OCI-M2 (cell line): ENCODE measurements around the gene HMCES.

ENCODE experiments used
- DNase-seq: peaks from one replicate; lab custom pipeline; 2025; ENCODE audit not compliant: unreplicated experiment; lab: John Stamatoyannopoulos, UW

HMCES gene

DNA sequence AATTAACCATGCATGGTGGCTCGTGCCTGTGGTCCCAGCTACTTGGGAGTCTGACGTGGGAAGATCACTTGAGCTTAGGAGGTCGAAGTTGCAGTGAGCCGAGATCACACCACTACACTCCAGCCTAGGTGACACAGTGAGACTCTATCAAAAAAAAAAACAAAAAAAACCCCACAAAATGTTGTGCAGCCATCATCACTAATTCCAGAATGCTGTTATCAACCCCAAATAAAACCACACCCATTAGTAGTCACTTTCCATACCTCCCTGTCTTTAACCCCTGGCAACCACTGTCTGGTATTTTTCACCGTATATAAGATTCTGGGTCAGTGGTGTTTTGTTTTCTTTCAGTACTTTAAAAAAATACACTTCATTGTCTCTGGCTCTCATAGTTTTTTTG is 16.6 kb downstream of the HMCES start:
- no peak for DNase-seq

DNA sequence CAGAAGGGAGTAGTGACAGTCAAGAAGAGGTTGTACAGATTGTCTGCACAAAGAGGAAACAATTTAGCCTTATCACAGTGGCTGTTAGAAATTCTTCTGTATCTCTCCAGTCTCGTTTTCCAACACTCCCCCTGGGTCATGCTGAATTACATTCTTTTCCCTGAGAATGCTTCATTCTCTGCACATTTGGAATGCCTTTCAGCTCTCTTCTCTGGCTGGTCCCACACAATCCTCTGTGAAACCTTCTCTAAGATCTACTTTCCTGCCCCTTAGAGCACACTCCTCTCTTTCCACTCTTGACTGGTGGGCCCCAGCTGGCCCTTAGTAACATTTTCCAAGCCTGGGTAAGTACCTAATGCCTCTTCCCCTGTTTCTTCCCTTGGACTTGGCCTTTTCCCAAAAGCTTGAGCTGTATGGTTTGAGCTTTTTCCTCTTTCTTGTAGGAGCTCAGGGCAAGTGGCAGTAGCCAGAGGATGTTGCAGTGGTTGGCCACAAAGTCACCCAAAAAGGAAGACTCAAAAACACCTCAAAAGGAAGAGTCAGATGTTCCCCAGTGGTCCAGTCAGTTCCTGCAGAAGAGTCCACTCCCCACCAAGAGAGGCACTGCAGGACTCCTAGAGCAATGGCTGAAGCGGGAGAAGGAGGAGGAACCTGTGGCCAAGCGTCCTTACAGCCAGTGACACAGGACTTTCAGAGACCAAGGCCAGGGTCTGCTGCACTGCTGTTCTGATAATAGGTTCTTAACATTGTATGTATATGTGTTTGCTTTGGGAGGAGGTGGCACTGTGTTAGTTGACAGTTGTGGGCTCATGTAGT is 25.7 kb downstream of the HMCES start:
- DNase-seq: no peak

DNA sequence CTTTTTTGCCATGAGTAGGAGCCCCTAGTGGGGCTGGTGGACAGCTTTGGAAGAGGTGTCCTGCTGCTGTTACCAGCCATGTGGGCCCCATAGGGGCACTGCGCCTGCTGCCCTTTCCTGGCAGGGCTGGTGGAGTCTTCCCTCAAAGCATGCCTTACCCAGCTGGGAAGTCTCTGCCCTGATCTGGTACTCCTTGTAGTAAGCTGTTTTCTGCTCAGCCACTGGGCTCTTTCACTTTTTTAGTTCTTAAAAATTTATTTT is 26.2 kb downstream of the HMCES start:
- DNase-seq: no peak

DNA sequence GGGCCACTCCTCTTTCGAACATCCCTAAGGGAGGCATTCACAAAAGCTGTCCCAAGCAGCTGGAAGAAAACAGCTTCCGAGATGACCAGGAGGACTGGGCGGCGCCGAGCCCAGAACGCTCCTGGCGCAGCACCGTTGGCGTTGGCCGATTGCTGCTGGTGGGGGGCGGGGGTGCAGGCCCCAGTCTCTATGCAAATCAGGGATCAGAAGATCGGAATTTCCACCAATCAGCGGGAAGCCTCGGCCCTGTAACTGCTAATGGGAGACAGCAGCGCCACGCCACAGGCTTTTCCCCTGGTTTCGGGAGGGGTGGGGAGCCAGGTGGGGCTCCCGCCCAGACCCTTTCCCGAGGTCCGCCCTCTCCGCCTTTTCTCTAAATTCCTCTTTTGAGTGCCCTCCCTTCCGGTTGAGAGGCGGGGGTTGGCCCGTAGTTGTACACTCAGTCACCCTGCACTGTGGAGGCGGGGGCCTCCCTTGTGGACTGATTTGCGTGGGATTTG is 27.0 kb downstream of the HMCES start:
- no peak for DNase-seq

DNA sequence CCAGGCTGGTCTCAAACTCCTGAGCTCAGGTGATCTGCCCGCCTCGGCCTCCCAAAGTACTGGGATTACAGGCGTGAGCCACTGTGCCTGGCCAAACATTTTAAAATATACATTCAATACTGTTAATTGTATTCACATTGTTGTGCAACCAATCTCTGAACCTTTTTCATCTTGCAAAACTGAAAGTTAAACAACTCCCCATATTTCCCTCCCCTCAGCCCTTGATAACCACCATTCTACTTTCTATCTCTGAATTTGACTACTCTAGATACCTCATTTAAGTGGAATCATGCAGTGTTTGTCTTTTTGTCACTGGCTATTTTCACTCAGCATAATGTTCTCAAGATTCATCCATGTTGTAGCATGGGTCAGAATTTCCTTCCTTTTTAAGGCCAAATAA is 30.0 kb downstream of the HMCES start:
- DNase-seq: no peak

DNA sequence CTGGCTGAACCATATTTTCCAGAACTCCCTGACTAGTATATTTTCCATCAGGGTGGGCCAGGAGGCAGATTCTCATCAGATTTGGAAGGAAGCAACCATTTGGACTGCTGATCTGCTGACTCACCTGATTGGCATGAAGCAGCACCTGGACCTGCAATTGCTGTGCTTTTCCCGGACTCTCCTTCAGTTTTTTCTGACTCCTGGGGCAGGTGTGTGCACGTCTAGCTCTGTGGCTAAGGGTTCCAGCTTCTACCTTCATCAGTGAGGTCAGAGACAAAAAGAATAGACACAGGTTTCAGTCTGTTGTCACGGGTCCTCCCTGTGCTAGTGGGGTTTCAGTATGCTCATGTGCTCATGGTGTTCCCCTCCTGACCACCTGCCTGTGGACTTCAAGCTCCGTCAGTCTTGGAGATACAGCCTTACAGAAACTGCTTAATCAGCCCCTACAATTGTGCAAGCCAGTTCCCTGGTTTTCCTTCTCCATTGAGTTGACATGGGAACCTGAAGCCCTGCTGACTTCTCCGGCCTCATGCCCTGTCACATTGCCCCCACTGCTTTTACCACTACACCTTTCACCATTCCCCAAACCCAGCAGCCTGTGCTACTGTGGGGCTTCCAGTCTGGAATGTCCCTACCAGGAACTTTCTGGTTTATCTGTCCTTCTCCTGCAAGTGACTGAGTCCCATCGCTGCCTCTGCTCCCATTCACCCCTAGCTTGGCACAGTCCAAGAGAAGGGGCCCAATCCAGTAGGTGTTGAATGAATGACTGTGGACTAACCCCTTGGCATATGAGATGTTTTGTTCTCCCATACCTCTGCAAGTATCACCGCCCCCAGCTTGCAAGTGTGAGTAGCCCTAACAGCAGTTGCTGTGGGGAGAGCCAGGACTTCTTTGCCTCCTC is 31.7 kb downstream of the HMCES start:
- no peak for DNase-seq

DNA sequence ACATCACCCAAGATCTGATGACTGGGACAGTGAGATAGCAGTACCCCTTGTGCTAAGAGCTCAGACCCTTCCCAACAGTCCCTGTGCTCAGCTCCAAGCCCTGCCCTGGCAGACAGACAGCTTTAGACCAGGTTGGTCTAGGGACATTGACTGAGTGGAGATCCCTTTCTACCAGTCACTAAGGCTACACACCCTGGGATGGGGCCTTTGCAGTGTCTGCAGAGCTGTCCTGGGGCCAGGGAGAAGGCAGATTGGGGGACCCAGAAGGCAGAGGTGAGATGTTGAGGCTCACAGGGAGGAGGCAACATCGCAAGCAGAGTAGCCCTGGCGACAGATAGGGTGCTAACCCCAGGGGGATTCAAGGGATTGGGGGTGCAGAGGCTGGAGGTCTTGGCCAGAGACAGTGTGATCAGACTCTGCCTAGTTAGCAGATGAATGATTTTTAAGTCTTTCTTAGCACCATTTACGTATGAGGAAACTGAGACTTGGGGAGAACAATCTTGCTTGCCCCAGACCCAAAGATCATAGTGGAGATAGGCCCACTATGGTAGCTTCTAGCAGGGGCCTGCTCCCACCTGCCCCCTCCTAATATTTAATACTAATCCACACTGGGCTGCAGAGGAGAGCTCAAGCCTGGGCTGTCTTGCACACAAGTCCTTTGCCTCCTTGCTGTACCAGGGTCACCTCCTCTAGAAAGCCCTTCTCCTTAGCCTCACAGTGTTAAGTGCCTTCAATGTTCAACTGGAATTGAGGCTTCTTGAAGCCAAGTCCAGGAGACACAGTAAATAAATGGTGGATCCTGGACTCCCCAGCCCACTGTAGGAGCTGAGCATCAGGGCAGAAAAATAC is 32.6 kb downstream of the HMCES start:
- no peak for DNase-seq

DNA sequence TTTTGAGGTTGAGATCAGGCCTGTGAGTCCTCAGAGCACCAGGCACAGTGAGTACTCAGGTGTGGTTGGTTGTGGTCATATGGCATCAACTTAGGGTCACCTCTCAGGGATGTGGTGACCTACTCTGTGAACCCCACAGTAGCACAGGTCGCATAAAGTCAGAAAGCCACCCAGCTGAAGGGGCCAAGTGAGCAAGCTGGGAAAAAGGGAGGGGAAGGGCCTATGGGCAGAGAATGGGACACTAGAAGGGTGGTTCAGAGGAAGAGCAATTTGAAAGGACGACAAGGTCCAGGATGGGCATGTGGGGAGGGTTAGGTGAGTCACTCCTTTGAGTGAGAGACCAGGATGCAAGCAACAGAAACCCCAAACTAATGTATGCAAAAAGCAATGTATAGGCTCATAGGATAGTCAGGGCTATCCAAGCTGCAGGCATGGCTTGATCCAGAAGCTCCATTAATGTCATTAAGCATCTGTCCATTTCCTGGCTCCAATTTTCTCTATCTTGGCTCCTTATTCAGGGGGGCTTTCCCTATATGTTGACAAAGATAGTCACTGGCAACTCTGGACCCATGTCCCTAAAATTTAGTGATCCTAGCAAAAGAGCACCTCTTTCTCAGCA is 33.5 kb downstream of the HMCES start:
- DNase-seq: no peak

DNA sequence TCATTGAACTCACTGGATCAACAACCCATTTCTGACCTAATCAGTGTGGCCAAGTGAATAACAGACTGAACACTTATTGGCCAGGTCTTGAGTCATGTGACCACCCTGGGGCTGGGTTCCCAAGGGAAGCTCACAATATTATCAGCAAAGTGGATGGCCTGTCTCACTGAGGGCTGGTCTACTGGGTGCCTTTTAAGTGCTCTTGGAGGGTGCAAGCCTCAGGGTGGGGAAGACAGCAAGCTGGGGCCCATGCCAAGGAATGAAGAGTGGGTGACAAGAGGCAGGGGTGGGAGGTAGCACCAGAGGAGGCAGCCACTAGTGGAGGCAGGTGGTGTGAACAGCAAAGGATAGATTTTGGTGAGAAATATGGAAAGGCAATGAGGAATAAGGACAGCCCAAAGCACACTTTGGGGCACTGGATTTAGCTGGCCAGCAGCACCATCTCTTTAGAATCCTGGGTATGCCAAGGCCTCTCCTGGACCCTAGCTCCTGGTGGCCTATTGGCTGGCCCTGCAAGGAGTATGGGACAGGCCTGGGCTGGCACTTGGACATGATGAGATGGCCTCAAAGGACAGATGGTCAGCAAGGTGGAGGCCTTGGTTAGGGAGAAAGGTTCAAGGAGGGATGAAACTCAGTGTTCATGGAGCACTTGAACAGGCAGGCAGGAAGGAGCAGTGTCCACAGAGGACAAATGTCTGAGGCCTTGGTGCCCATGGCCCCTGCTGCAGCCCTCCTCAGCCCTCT is 34.2 kb downstream of the HMCES start:
- DNase-seq: no peak

DNA sequence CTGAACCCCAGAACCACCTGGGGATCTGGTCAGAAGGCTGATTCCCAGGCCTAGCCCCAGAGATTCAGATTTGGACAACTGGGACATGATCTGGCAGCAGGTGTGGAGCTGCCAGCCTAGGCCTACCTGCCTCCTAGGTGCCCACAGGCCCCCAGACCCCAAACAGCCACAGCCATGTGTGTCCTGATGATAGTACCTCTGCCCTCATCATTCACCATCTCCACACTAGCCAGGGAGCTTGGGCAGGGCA is 34.7 kb downstream of the HMCES start:
- no peak for DNase-seq

DNA sequence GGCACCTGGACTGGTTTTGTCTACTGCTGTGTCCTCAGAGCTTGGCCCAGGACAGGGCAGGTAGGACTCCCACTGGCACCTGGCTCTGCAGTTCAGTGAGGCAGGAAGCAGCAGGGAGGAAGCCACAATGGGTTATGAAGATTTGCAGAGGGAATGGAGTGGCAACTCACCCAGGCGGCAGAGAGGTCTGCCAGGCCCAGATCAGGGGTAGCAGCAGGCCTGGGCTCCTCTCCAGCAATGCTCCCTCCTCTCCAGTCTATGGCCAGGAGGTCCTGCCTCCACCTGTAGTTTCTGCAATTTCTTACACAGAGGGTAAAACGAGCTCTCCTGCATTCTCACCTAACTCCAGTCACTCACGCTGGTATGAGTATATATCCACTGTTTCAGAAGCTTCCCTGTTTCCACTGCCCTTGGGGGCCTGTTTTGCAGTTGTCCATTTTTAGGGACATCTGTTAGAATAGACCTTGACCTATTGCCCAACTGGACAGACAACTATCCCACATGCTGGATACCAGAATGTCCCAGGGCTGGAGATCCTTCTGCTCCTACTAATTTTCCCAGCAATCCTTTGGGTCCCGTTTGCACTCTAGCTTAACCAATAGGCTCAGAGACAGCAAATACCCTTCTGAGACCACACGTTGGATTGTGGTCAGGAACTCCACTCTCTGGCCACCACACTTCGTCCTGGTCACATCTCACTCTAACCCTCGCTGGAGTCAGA is 35.2 kb downstream of the HMCES start:
- DNase-seq: no peak

DNA sequence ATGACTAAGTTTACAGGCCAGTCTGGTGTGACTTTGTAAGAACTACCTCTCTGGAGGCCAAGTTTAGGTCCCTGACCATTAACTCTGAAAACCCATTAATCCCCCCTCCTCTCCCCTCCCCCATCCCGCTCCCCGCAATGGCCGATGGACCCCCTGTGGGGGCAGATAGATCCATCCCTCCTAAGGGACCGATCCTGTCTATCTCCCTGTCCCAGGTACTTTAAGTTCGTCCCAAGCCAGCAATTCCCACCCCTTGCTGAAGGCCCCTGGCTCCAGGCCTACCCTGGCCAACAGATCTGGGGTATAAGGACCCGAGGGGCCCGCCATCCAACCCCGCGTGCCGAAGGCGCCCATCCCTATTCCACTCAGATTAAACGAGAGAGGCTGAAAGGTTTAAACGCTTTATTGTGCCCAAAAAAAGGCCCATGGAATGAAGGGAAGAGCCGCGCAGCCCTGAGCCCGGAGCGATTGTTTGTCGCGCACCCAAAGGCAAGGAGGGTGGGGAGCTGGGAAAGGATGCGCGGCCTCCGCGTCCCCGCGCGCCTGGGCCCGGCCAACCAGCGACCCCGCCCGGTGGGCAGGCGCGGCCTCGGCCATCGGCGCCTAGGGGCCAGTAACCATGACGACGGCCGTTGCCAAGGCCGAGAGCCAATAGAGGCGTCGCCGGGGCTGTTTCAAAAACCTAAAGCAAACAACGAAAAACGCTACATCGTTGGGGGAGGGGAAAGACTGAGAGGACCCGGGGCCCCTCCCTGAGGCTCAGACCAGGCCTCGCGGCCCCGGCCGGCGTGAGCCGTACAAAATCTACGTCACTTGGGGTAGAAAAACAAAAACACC is 35.9 kb downstream of the HMCES start:
- no peak for DNase-seq

DNA sequence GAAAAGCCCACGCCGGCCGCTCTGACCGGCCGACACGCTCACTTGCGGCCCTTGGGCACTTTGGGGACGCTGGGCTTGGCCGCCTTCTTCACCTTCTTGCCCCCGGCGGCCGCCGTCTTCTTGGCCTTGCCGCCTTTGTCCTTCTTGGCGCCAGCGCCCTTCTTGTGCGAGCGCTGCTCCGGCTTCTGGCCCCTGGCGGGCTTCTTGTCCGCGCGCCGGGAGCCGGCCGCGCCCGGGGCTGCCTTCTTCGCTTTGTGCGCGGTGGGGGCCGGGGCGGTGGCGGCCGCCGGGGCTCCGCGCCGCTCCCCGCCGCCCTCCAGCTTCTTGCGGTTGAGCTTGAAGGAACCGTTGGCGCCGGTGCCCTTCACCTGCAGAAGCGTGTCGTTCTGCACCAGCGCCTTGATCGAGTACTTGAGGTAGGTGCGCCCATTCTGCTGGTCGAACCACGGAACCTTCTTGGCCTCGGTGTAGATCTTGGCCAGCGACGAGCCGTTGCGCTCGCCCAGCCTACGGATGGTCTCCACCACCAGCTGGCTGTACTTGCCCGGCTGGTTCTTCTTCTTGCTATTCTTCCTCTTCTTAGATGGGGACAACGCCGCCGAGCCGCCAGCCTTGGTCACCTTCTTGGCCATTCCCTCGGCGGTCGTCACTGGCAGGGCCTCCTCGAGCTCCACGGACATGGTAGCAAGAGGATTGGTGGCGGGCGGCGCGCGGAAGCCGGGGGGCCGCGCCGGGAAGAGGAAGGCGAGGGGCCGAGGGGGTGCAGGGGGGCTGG is 36.7 kb downstream of the HMCES start:
- DNase-seq: no peak

DNA sequence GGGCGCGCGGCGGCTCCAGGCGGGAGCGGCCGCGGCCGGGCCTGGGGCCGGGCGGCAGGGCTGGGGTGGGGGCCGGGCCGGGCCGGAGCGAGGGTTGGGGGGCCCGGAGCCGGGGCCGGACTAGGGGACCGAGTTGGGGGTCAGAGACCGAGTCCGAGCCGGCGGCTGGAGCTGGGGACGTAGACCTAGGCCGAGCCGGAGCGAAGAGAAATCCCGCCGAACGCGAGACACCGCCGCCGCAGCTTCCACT is 37.3 kb downstream of the HMCES start:
- DNase-seq: no peak

DNA sequence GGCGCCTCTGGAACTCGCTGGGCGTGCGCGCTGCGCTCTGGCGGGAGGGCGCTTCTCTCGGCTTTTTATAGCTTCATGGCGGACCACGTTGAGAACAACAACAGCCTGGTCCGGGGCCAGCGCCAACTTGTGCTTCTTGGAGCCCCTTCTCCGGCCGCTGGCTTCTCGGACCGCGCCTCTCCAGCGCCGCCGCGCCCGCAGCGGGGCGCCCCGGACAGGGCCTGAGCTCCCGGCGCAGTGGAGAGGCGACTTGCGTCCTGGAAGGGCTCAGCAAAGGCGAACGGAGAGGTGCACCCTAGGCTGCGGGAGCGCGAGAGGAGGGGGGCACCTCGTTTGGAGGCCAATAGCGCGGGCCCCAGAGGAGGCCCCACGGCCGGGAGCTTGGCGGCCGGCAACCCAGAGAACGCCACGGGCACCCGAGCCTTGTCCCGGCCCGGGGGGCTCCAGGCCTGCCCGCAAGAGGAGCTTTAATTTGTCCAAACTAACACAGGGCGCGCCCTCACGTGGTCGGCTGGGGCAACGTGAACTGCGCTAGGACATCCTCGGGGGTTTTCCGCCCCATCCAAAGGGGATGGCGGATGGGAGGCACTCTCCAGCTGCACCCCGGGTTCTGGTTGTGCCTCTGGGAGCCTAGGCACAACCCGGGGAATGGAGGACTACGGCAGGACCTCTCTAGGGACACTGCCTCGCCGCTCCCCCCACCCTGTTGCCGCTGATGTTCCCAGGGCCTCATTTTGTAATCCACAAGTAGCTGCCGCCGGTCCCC is 37.8 kb downstream of the HMCES start:
- peak; percentile 35 for DNase-seq

DNA sequence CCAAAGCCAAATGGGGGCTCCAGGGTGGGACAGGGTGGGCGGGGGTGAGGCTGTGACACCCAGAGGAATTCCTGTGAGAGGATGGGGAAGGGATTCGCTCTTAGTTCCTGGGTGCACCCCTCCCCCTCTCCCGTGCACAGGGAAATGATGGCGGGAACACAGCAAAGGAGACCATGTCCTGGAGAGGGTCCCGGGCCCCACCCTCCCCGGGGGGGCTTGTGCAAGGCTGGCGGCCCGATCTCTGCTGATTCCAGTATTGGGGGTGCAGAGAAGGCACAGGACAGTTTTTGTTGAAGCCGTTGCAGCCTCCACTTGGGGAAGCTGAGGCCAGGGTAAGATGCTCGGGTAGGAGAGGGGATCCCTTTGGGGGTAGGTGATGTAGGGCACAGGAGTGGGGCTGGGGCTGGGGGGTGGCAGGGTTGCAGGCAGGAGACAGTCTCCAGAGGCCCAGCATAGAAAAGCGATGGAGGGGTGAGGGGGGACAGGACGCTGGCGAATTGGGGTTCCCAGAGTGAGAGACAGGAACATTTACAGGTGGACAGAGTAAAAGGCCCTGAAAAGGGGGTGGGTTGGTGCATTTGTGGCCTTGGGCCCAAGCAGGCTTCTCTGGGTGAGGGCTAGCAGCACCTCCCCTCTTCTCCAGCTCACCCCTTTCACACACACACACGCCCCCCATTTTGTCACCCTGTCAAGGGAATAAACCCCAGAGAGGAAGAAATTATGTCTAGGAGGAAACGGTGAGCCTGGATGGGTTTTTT is 38.5 kb downstream of the HMCES start:
- DNase-seq: no peak

DNA sequence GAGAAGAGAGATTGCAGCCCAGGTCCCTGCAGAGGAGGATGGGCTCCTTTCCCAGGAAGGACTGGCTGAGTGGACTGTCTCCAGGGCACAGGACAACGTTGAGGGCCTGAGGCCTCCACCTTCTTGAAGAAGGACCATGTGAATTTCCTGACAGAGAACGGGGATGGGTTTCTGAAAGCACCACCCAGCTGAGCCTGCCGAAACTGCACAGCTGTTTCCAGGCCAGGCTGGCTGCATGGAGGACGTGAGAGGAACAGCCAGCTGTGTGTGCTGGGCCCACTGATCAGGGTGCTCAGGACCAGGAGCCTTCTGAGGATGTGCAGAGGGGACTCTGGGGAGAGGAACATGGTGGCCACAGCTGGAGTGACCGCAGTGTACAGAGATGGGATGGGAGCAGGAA is 39.2 kb downstream of the HMCES start:
- DNase-seq: no peak
